ENCODE measurements around the gene BNIP1. TPM values are rescaled to one million over a fixed set of nuclear protein-coding genes. Genes with fewer than 3 reads are reported as not detected.

The BNIP1 gene
- total RNA-seq, 4 donors from 2014 or later: 4.8 to 8.6 (median 5.5) TPM

DNA sequence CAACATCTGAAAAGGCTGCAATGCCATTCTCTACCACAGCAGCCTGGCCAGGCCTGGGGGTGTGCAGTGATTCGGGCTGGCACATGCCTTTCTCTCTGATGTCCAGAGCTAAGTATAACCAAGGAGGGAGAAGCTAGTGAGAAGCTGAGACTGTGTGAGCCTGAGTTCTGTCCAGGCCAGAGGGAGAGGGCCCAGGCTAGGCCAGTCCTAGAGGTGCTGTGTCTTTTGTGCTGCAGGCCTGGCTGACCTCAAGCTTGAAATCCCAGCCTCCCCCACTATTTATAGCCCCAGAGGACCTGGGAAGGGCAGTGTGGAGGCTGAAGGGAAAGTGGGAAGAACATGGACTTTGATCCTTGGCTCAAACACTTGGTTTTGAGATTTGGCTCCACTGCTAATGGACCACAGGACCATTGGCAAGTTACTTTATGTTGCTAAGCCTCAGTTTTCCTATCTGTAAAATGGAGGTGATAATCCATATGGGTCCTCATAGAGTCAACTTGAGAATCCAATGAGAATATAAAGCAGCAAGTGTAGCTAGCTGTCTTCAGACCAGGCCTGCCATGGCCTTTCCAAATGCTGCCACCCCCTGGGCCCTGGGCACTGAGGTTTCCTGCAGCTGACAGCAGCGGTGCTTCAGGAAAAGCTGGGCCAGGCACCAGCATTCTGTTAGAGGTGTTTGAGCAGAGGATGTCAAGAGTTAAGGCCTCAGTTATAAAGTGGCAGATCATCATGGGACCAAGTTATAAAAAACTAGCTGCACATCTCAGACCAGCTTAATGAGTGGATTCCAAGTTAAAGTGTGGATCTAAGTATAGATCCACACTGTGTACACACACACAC lies 21.1 kb downstream of the BNIP1 start:
- intact Hi-C loops (cut with DNase I; ENCODE audit: low total_unique reads): no loop called here
- H3K4me3 ChIP-seq (ENCODE audit: low read depth, poor library complexity, severe bottlenecking): no peak overlapping the region
- TF ChIP-seq, protein P1, sequence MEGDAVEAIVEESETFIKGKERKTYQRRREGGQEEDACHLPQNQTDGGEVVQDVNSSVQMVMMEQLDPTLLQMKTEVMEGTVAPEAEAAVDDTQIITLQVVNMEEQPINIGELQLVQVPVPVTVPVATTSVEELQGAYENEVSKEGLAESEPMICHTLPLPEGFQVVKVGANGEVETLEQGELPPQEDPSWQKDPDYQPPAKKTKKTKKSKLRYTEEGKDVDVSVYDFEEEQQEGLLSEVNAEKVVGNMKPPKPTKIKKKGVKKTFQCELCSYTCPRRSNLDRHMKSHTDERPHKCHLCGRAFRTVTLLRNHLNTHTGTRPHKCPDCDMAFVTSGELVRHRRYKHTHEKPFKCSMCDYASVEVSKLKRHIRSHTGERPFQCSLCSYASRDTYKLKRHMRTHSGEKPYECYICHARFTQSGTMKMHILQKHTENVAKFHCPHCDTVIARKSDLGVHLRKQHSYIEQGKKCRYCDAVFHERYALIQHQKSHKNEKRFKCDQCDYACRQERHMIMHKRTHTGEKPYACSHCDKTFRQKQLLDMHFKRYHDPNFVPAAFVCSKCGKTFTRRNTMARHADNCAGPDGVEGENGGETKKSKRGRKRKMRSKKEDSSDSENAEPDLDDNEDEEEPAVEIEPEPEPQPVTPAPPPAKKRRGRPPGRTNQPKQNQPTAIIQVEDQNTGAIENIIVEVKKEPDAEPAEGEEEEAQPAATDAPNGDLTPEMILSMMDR (IDR thresholded peaks at IDR 0.05): no peak
- no peak for TF ChIP-seq POLR2A (IDR thresholded peaks at IDR 0.05)
- DNase-seq (ENCODE audit: low spot score in 2 of 2): no peak
- WGBS, 2 donors: 68 to 70% methylated on average over 2 of the region's 2 CpGs

DNA sequence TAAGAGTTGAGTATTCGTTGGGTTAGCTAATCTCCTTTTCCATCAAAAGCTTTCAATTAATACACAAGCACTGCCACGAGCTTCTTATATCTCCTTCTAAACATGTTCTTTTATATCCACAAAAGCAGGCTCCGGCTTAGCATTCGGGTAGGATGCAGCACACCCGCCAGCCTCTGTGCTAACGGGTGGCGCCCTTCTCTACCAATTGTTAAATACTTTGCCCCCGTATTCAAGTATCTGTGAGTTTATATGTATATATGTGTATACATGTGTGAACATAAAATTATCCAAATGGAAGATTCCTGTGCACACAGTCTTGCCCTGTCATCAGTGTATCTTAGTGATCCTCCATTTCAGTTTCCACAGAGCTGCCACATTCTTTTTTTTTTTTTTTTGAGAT lies 27.8 kb downstream of the BNIP1 start:
- no peak for TF ChIP-seq POLR2A (IDR thresholded peaks at IDR 0.05)
- TF ChIP-seq, protein P1 (IDR thresholded peaks at IDR 0.05): no peak
- H3K4me3 ChIP-seq (ENCODE audit: low read depth, poor library complexity, severe bottlenecking): no peak overlapping the region
- intact Hi-C loops (cut with DNase I; ENCODE audit: low total_unique reads): no loop called here
- 84 to 92% methylated on average over 8 of the region's 8 CpGs for WGBS, 2 donors
- no peak for DNase-seq (ENCODE audit: low spot score in 2 of 2)

GRCh38 chr5:173175523-173175922 lies 31.2 kb downstream of the BNIP1 start:
- H3K4me3 ChIP-seq (ENCODE audit: low read depth, poor library complexity, severe bottlenecking): no peak overlapping the region
- WGBS, 2 donors: 47 to 52% methylated on average over 4 of the region's 4 CpGs
- no peak for DNase-seq (ENCODE audit: low spot score in 2 of 2)
- intact Hi-C loops (cut with DNase I; ENCODE audit: low total_unique reads): no loop called here
- TF ChIP-seq, protein P1 (IDR thresholded peaks at IDR 0.05): no peak
- TF ChIP-seq POLR2A (IDR thresholded peaks at IDR 0.05): no peak

GRCh38 chr5:173178369-173178910 lies 34.1 kb downstream of the BNIP1 start:
- no peak for TF ChIP-seq POLR2A (IDR thresholded peaks at IDR 0.05)
- TF ChIP-seq, protein P1 (IDR thresholded peaks at IDR 0.05): no peak
- no peak for DNase-seq (ENCODE audit: low spot score in 2 of 2)
- intact Hi-C loops (cut with DNase I; ENCODE audit: low total_unique reads): no loop called here
- WGBS, 2 donors: 74 to 84% methylated on average over 12 of the region's 12 CpGs
- no peak overlapping the region for H3K4me3 ChIP-seq (ENCODE audit: low read depth, poor library complexity, severe bottlenecking)

DNA sequence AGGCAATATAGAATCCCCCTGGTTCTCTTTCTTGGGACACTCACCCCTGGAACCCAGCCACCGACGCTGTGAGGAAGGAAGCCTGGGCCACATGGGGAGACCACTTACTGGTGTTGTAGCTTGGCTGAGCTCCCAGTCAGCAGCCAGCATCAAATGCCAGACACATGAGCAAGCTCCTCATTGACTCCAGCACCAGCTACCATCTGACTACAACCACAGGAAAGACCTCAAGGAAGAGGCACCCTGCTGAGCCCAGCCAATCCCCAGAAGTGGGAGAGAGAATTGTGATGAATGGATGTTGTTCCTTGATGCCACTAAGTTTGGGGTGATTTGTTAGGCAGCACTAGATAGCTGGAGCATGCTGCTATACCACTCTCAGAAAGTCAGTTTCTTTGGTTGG lies 36.0 kb downstream of the BNIP1 start:
- intact Hi-C loops (cut with DNase I; ENCODE audit: low total_unique reads): no loop called here
- H3K4me3 ChIP-seq (ENCODE audit: low read depth, poor library complexity, severe bottlenecking): no peak overlapping the region
- 60 to 73% methylated on average over 2 of the region's 2 CpGs for WGBS, 2 donors
- no peak for TF ChIP-seq POLR2A (IDR thresholded peaks at IDR 0.05)
- TF ChIP-seq, protein P1 (IDR thresholded peaks at IDR 0.05): no peak
- no peak for DNase-seq (ENCODE audit: low spot score in 2 of 2)
